ENCODE measurements around the gene GFOD2.

The GFOD2 gene

DNA sequence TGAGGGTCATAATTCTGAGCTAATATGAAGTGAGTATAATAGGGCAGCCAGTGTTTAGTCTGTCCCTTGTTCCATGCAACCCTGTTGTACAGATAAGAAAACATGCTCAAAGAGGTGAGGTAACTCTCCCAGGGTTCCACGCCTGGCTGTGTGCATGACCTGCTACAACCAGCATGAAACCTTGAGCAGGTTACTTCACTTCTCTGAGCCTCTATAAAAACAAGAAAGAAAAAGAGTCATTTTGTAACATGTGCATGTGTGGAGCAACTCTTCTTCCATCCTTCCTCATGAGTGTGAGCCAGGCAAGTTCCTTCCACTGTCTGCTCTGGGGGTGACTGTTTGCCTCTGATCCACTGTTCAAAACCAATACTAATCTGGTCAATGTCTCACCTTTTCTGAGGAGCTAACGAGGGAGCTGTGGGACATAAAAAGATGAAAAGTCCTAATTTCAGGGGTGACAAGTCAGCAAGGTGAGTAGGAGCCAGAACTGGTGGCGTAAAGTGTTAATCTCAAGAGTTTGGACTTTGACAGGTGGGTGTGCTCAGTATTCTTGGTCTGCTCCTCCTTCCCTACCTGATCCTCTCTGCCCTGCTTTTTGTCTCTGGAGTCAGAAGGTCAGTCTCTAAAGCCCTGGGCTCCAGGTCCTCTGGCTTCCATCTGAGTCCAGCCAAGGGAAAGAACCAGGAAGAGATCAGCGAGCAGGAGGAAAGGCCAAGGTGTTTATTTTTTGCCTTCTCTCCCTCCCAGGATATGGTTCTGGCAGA lies 21.5 kb downstream of the GFOD2 start:
- ChIA-PET POLR2A (no interaction called here), CTCF (interaction anchor here (0.6 to 2.3 kb wide), 4 partner anchors 25 to 176 kb away, joined by 3 to 9 read pairs (median 3); no protein-coding TSS in a partner anchor)
- no peak for TF ChIP-seq ZNF626 (tag by site-specific recombination; IDR thresholded peaks at IDR 0.05)
- TF ChIP-seq, protein P1, sequence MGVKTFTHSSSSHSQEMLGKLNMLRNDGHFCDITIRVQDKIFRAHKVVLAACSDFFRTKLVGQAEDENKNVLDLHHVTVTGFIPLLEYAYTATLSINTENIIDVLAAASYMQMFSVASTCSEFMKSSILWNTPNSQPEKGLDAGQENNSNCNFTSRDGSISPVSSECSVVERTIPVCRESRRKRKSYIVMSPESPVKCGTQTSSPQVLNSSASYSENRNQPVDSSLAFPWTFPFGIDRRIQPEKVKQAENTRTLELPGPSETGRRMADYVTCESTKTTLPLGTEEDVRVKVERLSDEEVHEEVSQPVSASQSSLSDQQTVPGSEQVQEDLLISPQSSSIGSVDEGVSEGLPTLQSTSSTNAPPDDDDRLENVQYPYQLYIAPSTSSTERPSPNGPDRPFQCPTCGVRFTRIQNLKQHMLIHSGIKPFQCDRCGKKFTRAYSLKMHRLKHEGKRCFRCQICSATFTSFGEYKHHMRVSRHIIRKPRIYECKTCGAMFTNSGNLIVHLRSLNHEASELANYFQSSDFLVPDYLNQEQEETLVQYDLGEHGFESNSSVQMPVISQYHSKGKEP (tag by site-specific recombination; IDR thresholded peaks at IDR 0.05): no peak
- no peak for TF ChIP-seq ZNF211 (tag by site-specific recombination; IDR thresholded peaks at IDR 0.05; ENCODE audit: low read depth)
- TF ChIP-seq ZNF654 (tag by site-specific recombination; IDR thresholded peaks at IDR 0.05; ENCODE audit: low read depth): no peak
- TF ChIP-seq ZNF16 (tag by site-specific recombination; IDR thresholded peaks at IDR 0.05; ENCODE audit: low read depth): no peak
- no peak for TF ChIP-seq TCF7L2 (IDR thresholded peaks at IDR 0.05; ENCODE audit: borderline replicate concordance, low read depth, low read length)
- no peak for TF ChIP-seq ZBTB20 (tag by site-specific recombination; IDR thresholded peaks at IDR 0.05)
- TF ChIP-seq ZBTB21 (tag by site-specific recombination; IDR thresholded peaks at IDR 0.05): no peak
- no peak for TF ChIP-seq ZNF175 (tag by site-specific recombination; IDR thresholded peaks at IDR 0.05)
- TF ChIP-seq ZNF19 (tag by site-specific recombination; IDR thresholded peaks at IDR 0.05; ENCODE audit: low read depth): no peak
- TF ChIP-seq ZNF133 (tag by site-specific recombination; IDR thresholded peaks at IDR 0.05): no peak
- TF ChIP-seq ZNF837 (tag by site-specific recombination; IDR thresholded peaks at IDR 0.05): no peak
- no peak for TF ChIP-seq ZNF146 (tag by site-specific recombination; IDR thresholded peaks at IDR 0.05)
- TF ChIP-seq WT1 (tag by site-specific recombination; IDR thresholded peaks at IDR 0.05): no peak
- TF ChIP-seq ZNF830 (tag by site-specific recombination; IDR thresholded peaks at IDR 0.05; ENCODE audit: low read depth): no peak
- no peak for TF ChIP-seq SP3 (tag by site-specific recombination; IDR thresholded peaks at IDR 0.05)
- no peak for TF ChIP-seq ZSCAN30 (tag by site-specific recombination; IDR thresholded peaks at IDR 0.05)
- TF ChIP-seq ZBTB17 (tag by site-specific recombination; IDR thresholded peaks at IDR 0.05): no peak
- no peak for TF ChIP-seq ZFP3 (tag by site-specific recombination; IDR thresholded peaks at IDR 0.05; ENCODE audit: low read depth)
- TF ChIP-seq SP7 (tag by site-specific recombination; IDR thresholded peaks at IDR 0.05): no peak
- H3K9me3 ChIP-seq (ENCODE audit: control insufficient read depth, insufficient read depth, low read depth, low read length): no peaks in the 10 kb centered on the region
- peaks cover 0 to 5% of the 10 kb centered on the region in 2 experiments; a peak in 2 of 3 replicates for H3K36me3 ChIP-seq (ENCODE audit: control insufficient read depth in 2 of 2, insufficient read depth in 1 of 2, low read length in 2 of 2)
- no peak overlapping the region for H3K27ac ChIP-seq (ENCODE audit: extremely low read depth, low read depth, low read length)
- H3K4me1 ChIP-seq (ENCODE audit: control insufficient read depth, insufficient read depth, low read length): no peaks in the 10 kb centered on the region
- no peak overlapping the region for H3K4me3 ChIP-seq (ENCODE audit: low read depth, low read length)

DNA sequence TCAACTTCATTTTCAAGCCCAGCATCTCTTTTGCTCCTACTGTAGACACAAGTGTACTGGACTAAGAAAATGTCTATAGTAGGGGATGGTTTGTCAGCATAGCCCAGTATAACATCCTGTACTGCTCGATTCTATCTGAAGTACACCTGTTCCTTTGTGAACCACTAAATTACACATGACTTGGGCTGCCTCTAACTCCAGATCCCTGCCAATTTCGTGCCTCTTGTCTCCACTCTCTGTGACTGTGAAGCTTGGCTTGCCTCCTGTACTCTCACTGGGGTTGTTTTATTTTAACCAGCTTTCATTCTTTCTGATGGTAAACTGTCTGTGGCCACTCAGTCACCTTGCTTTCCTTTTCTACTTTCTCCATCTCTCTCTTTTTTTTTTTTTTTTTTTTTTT lies 24.5 kb downstream of the GFOD2 start:
- Histone ChIP-seq H3K36me3 (ENCODE audit: control insufficient read depth in 2 of 2, insufficient read depth in 1 of 2, low read length in 2 of 2) (peaks cover 0 to 5% of the 10 kb centered on the region in 2 experiments; a peak in 2 of 3 replicates), H3K4me3 (ENCODE audit: low read depth, low read length) (no peak overlapping the region), H3K4me1 (ENCODE audit: control insufficient read depth, insufficient read depth, low read length) (no peaks in the 10 kb centered on the region), H3K27ac (ENCODE audit: extremely low read depth, low read depth, low read length) (no peak overlapping the region), H3K9me3 (ENCODE audit: control insufficient read depth, insufficient read depth, low read depth, low read length) (no peaks in the 10 kb centered on the region)
- ChIA-PET POLR2A (no interaction called here), CTCF (no interaction called here)
- peak; percentile 84 for TF ChIP-seq PRDM1 (tag by site-specific recombination; IDR thresholded peaks at IDR 0.05)
- TF ChIP-seq ZNF777 (tag by site-specific recombination; IDR thresholded peaks at IDR 0.05; ENCODE audit: borderline replicate concordance): no peak

Measured in HEK293 (cell line).